LNCAP (cell line): ENCODE data around the gene LMBR1.

Source experiments
- CTCF ChIP-seq: fragments of 450-650 bp; IDR thresholded peaks from 2 replicates; pipeline ENCODE4 v1.5.1; 2017; ENCODE audit warnings: mild to moderate bottlenecking

The LMBR1 gene

GRCh38 chr7:156652886-156653568 lies 240.0 kb downstream of the LMBR1 start:
- no peak for TF ChIP-seq CTCF

DNA sequence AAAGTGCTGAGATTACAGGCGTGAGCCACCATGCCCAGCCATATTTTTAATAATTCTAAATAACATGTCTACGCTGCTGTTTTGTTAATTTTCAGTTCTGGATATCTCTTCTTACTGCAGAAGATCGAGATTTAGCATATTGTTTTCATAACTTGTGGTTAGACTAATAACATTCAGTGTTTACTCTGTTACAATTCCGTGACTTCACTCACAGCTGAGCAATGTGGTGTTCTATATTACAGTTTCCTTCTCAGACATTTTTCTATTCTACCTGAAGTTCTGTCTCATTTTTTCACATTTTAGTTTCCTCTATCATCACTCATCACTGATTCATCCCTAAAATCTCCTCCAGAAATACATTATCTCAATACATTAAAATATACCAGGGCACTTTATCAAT lies 241.5 kb downstream of the LMBR1 start:
- TF ChIP-seq CTCF: no peak

DNA sequence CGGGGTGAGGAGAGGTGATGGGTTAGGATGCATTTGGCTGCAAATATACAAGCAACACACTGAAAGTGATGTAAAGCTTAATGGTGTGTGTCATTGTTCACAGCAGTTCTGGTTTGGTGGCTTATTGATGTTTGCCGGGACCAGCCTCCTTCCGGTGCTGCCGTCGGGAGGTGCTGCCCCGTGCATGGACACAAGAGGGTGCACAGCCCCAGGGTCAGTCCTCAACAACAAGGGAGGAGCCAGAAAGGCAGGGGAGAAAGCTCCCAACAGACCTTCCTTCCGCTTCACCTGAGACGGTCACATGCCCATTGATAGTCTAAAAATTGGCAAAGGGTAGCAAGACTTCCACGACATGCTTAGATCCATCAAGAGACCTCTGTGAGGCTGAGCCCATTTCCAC lies 242.9 kb downstream of the LMBR1 start:
- peak; percentile 64 for TF ChIP-seq CTCF

DNA sequence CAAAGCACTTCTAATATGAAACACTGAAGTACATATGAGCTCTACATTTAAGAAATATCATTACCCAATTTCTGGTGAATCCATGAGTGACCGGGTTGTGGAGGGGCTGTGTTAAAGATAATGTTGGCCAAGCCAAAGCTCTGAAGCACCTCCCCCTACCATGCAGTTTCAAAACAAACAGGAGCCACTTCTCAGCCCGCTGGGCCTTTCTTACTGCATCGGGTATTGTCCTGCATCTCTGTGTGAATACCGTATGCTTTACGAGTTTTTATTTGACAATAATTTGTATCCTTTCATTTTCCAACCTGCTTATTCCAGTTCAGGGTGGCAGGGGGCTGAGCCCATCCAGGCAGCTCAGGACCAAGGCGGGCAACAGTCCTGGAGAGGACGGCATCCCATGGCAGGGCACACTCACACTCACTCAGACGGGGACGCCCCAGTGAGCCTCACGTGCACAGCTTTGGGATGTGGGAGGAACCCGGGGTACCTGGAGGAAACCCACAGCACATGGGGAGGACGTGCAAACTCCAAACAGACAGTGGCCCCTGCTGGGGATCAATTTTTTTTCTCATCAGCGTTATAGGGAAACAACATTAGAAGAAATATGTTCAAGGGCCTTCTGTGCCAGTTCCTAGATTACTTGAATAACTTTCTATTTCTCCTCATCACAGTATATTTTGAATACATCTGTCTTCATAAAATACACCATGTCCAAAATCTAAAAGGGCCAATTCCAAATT lies 250.5 kb downstream of the LMBR1 start:
- no peak for TF ChIP-seq CTCF

DNA sequence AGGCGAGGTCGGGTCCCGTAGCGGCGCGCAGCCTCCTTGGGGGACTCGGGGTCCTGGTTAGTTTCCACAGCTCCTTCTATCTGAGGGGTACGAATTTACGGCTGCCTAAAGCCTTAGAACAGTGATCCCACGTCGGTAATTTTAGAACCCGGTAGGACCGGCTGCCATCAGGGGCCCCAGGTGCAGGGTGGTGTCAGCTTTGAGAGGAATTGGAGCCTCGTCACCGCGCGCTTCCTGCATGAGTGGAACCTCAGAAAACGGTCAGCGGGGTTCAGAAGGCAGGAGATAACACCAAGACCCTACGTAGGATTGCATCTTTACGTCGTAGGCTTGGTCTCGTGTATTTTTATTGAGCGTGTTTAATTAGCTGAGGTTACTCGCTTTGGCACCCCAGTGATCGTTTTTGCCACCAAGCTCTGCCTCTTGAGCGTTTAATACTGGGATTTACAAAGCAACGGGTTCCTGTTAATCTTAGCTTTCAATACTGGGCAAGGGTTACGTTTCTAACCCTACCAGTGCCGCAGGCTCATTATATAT lies 252.0 kb downstream of the LMBR1 start:
- TF ChIP-seq CTCF: no peak

DNA sequence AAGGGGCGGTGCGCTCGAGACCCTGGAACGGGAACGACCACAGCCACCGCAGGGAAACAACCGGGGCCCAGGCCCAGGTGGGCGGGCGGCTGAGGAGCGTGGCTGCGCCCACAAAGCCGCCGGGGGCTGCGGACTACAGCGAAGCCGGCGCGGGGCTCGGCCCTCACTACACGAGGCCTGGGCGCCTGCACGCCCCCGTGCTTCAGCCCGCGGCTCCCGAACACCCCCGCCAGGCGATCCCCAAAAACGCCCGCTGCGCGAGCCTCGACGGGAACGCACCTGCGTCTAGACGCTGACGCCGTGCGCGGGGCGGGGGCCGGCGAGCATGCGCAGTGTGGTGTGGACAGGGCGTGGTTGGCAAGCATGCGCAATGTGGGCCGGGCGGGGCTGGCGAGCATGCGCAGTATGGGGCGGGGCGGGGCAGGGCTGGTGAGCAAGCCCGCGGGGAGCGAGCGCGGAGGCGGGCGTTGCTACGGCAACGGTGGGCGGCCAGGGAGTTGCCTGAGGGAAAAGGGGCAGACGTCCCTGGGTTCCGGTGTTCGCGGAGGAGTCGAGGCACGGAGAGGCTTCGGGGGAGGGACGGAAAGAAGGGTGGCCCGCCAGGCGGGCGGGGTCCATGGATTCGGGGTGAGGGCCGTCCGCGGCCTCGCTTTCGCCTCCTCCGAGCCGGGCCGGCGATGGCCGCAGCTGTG lies 252.6 kb downstream of the LMBR1 start, which contains the start of gene RNF32:
Gene RNF32, plus strand, starts transcription at position 518 of the 692 bp plus-strand sequence. CDS start 3,104 bp downstream, outside the sequence.
- no peak for TF ChIP-seq CTCF

DNA sequence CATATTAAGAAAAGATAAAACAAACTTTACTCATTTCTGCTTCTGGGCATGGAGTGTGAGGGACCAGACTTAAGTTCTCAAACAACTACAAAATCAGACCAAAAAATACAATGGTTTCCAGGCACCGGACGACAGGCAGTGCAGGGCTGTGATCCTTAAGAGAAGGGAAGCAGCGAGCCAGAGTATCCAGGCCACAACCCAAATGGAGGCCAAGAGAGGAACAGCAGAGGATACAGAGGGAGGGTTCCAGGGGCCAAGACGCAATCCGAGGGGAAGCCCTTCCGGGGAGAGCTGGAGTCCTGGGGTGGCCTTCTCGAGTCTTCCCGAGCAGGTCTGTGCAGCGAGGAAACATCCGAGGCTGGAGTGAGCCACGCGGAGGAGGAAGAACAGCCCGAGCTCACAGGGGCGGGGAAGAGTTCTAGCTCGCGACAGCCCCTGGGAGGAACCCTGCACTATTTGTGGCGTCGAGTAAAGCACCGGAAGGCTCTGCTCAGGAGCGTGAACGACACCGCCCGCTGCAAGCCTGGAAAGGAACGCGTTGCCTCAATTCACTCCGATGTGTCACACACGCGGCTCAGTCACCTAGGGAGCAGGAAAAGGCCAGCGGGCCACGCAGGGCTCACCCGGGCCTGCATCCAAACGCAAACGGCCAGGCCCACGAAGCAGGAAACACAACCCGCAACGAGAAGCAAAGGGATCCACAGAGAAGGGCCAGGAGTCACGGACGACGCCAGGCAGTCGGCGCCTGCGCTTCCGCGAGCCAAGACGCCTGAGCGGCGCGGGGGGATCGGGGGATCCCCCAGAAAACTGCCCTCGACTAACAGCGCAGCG lies 253.3 kb downstream of the LMBR1 start:
- TF ChIP-seq CTCF: no peak
